NK-92 treated with Interleukin-12 subunit alpha and Interleukin-12 subunit beta, amount 100 ng/mL, for 24 hours (cell line): ENCODE results near the gene RPRML.

Experiments
- DNase-seq: peaks from one replicate; lab custom pipeline; 2025; lab: John Stamatoyannopoulos, UW

Gene RPRML

GRCh38 chr17:46944931-46945330 lies 34.1 kb downstream of the RPRML start:
- no peak for DNase-seq

GRCh38 chr17:46943501-46944393 lies 35.3 kb downstream of the RPRML start:
- DNase-seq = no peak

DNA sequence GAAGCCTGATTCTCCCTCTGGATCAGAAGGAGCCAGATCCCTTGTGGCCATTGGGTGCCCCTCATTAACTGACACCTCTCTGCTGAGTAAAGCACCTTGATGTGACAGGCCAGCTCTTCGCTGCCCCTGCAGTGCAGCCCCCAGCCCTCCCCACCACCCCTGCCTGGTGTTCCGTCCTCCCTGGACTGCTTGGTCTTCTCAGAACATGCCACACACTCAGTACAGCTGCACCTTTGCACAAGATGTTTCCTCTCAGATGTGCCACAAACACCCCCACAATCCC lies 35.9 kb downstream of the RPRML start:
- no peak for DNase-seq

DNA sequence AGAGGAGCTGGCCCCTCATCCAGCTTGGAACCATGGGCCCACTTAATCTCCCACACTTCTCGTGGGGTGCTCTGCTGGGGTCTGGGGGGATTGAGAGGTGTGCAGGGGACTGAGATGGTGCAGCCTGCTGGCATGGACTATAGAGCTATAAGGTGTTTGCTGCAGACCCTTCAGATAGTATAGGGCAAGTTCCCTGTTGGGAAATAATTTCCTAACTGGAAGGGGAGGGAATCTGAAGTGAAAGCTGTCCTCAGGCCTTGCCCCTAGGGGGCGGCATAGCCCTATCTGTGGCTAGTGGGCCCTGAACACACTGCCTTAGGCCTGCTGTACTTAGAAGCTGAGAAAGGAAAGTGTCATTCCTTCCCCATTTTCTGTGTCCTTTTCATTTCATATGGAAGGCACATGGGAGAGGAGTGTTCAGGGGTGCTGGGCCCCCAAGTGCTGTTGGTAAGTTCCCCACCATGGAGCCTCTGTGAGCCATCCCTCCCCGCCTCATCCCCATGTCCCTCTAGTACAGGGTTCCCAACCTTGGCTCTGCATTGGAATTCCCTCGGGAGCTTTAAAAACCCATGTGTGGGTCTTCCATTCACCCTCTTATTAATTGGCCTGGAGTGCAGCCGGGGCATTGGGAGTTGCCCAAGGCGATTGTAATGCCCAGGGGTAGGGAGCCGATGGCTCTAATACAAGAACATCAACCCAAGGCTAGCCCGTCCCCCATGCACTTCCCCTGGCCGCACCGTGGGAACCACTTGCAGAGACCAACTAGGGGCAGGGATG lies 36.4 kb downstream of the RPRML start:
- DNase-seq = peak; percentile 11

- DNase-seq = peak; percentile 16
Observed at GRCh38 chr17:46940692-46941404, 38.2 kb downstream of the RPRML start.

DNA sequence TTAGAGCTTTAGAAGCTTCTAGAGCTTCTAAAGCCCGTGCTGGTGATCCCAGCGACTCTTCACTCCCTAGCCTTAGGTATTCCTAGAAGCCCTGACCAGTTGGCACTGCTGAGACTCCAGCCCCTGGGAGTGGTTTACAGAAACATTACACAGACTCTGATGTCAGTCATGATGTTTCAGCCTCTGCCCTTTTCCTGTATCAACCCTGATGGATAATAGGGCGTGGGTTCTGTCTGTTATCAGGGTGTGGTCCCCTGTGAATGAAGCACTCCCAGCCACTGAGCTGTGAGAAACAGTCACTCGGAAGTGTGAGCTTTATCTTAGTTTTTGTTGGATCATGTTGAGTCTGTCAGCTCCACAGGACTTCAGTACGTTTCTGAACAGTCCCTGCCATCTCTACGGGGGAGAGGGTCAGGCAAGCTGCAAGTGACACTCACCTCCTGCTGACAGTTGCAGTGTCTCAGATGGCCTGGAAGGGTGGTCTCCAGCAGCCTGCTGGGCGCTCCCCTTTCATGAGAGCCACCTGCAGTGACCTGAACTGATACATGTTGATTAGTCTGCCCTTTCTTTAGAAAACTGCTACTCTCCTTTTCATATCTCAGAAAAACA lies 43.3 kb downstream of the RPRML start:
- DNase-seq = no peak

- DNase-seq = no peak
Observed at GRCh38 chr17:46931596-46931995, 47.5 kb downstream of the RPRML start.

GRCh38 chr17:46930051-46930450 lies 49.0 kb downstream of the RPRML start:
- DNase-seq = no peak

GRCh38 chr17:46929413-46929812 lies 49.6 kb downstream of the RPRML start:
- no peak for DNase-seq

DNA sequence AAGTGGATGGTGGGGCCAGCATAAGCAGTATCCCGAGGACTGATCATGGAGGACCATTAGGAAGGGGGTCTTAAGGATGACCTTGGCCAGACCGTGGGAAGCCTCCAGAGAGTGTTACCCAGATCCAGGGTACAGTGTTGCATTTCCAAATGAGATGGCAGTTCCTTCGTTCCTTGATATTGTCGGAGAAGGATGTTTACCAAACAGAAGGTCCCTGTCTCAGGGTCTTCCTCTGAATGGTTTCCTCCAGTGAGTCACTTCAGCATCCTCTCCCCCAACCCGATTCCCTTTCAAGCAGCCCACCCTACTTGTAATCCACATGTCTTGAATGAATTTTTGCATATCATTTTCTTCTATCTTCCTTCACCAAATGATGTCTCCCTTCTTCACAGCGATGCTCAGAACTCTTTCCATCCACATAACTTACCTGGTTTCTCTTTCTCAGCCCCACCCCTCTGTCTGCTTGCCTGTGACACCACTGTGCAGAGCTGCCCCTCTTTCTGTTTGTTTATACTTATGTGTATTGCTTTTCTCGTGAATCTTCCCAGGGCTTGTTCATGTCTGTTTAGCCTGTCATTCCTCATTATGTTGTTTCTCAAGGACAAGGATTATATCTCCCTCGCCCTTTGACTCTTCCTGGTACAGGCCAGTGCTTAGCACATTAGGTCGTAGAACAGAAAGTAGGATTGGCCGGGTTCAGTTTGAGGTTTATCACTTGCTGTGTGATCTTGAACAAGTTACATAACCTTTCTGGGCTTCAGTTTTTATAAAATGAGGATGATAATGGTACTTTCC lies 50.4 kb downstream of the RPRML start:
- DNase-seq = no peak
